PC-3 (cell line): Measurements from ENCODE around the gene FAM25G. TPM values are rescaled to one million over a fixed set of nuclear protein-coding genes. Genes with fewer than 3 reads are reported as not detected.

Experiments used
- ATAC-seq: fragments of 200-7000 bp; cut with Tn5 transposase; 2 replicates; pipeline ENCODE4 v1.9.1; 2020; ENCODE audit warnings: mild to moderate bottlenecking, moderate library complexity
- BruUV-seq: library from RNA; stranded (reverse); fragments of 400-500 nt; replicated peaks from 2 replicates; lab custom pipeline; 2021; lab: Mats Ljungman, UMichigan
- CTCF ChIA-PET: fragments of 300-600 bp; sonication (Branson Sonifier 250); formaldehyde crosslinking; loops from one replicate; lab custom pipeline; 2022; ENCODE audit warnings: antibody characterized with exemption; lab: Charles Lee
- POLR2A ChIA-PET: fragments of 300-600 bp; sonication (Branson Sonifier 250); formaldehyde crosslinking; loops from one replicate; lab custom pipeline; 2022; ENCODE audit warnings: antibody characterized with exemption; ENCODE audit not compliant: unreplicated experiment; lab: Charles Lee
- DNase-seq: peaks from one replicate; pipeline ENCODE4 v3.0.0-alpha.2; 2015
- H2AFZ ChIP-seq: fragments of 300-600 bp; sonication (generic); 2 replicates; pipeline ENCODE4 v1.6.0; 2016; ENCODE audit warnings: antibody characterized with exemption, low read length
- H3F3A ChIP-seq: fragments of 300-600 bp; sonication (generic); one replicate; pipeline ENCODE4 v1.6.0; 2017; ENCODE audit warnings: antibody characterized with exemption, low read length, control low read depth, mild to moderate bottlenecking; ENCODE audit not compliant: unreplicated experiment
- H3K27ac ChIP-seq: fragments of 300-600 bp; sonication (generic); 2 replicates; pipeline ENCODE4 v1.5.1; 2016; ENCODE audit warnings: mild to moderate bottlenecking, low read length
- H3K27me3 ChIP-seq: fragments of 300-600 bp; sonication (generic); 2 replicates; pipeline ENCODE4 v1.6.1; 2016; ENCODE audit warnings: low read length, mixed read lengths
- H3K36me3 ChIP-seq: fragments of 300-600 bp; sonication (generic); 2 replicates; pipeline ENCODE4 v1.6.1; 2016; ENCODE audit warnings: low read depth, mixed run types, low read length, mixed read lengths
- H3K4me1 ChIP-seq: fragments of 300-600 bp; sonication (generic); 2 replicates; pipeline ENCODE4 v1.5.1; 2016; ENCODE audit warnings: low read length; ENCODE audit not compliant: insufficient read depth
- H3K4me2 ChIP-seq: fragments of 300-600 bp; sonication (generic); 2 replicates; pipeline ENCODE4 v1.6.0; 2016; ENCODE audit warnings: low read length
- H3K4me3 ChIP-seq: fragments of 300-600 bp; sonication (generic); 2 replicates; pipeline ENCODE4 v1.5.1; 2016; ENCODE audit warnings: mild to moderate bottlenecking, low read length, mixed read lengths
- H3K79me2 ChIP-seq: fragments of 300-600 bp; sonication (generic); 2 replicates; pipeline ENCODE4 v1.6.1; 2017; ENCODE audit warnings: low read length, mixed read lengths
- H3K9ac ChIP-seq: fragments of 300-600 bp; sonication (generic); 2 replicates; pipeline ENCODE4 v1.6.0; 2016; ENCODE audit warnings: mild to moderate bottlenecking, low read length
- H3K9me2 ChIP-seq: fragments of 300-600 bp; sonication (generic); replicated peaks from 2 replicates; pipeline ENCODE4 v1.6.1; 2016; ENCODE audit warnings: mixed run types, low read length, mixed read lengths
- H3K9me3 ChIP-seq: fragments of 300-600 bp; sonication (generic); 2 replicates; pipeline ENCODE4 v1.6.1; 2016; ENCODE audit warnings: low read length, mixed read lengths
- H4K20me1 ChIP-seq: fragments of 300-600 bp; sonication (generic); 2 replicates; pipeline ENCODE4 v1.6.1; 2016; ENCODE audit warnings: low read length, mixed read lengths
- CTCF ChIP-seq: fragments of 300-600 bp; sonication (generic); conservative IDR thresholded peaks from 2 replicates; pipeline ENCODE4 v1.5.1; 2017; ENCODE audit warnings: antibody characterized with exemption, low read depth, mild to moderate bottlenecking, low read length
- EZH2 ChIP-seq: fragments of 300-600 bp; sonication (generic); IDR thresholded peaks from one replicate; pipeline ENCODE4 v1.6.1; 2017; ENCODE audit warnings: antibody characterized with exemption, mild to moderate bottlenecking, low read length; ENCODE audit not compliant: unreplicated experiment
- EZH2phosphoT487 ChIP-seq: fragments of 300-600 bp; sonication (generic); IDR thresholded peaks from 2 replicates; pipeline ENCODE4 v1.6.1; 2018; ENCODE audit warnings: mild to moderate bottlenecking, antibody characterized with exemption, low read length, borderline replicate concordance
- intact Hi-C: fragments of 100-400 bp; cut with micrococcal nuclease; formaldehyde crosslinking; loops from 2 replicates; pipeline ENCODE4 v1.9.0; 2023
- total RNA-seq: library from RNA; depleted of rRNA; stranded (reverse); fragments of >200 nt; gene quantifications from 2 replicates; pipeline ENCODE4 v1.2.3, GENCODE V29; 2014

Gene FAM25G
- total RNA-seq, 1 experiment from 2014 or later = not detected

DNA sequence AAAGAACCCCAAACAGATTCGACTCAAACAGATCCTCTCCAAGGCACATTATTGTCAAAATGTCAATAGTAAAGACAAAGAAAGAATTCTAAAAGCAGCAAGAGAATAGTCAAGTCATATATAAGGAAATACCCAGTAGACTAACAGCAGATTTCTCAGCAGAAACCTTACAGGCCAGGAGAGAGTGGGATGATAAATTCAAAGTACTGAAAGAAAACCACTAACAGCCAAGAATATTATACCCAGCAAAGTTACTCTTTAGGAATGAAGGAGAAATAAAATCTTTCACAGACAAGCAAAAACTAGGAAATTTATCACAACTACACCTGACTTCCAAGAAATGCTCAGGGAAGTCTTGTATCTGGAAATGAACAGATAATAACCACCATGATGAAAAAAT is 45.8 kb downstream of the FAM25G start:
- H3K4me1 ChIP-seq = no peaks in the 10 kb centered on the region
- H3K36me3 ChIP-seq = no peaks in the 10 kb centered on the region
- no peaks in the 10 kb centered on the region for H3K79me2 ChIP-seq
- no peak for DNase-seq
- ChIA-PET POLR2A (no interaction called here), CTCF (no interaction called here)
- H3K27ac ChIP-seq = no peak overlapping the region
- intact Hi-C loops = no loop called here
- no peaks in the 10 kb centered on the region for H3K9me2 ChIP-seq
- no peaks in the 10 kb centered on the region for H3F3A ChIP-seq
- no peak for ATAC-seq
- TF ChIP-seq EZH2 = no peak
- TF ChIP-seq EZH2phosphoT487 = no peak
- no peak for TF ChIP-seq CTCF
- no peaks in the 10 kb centered on the region for H4K20me1 ChIP-seq
- H3K4me3 ChIP-seq = no peak overlapping the region
- no peak overlapping the region for H2AFZ ChIP-seq
- no TSS peak for BruUV-seq
- no peak overlapping the region for H3K9ac ChIP-seq
- no peak overlapping the region for H3K4me2 ChIP-seq
- no peaks in the 10 kb centered on the region for H3K9me3 ChIP-seq
- H3K27me3 ChIP-seq = no peaks in the 10 kb centered on the region

DNA sequence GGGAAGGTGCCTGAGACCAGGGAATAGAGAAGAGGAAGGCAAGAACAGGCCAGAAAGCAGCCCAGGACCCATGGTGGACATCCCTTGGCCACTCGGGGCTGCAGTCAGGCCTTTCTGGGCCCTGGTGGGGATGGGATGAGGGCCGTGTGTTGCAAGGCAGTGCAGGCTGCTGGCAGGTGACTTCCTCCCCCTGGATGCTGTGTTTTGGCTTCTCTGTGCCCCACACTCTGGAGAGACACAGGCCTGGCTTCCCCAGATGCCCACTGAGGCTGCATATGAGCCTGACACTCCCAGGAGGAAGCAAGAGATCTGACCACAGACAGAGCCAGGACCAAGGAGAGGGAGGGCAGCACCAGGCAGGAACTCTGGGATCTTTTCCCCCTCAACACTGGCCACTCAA is 47.5 kb downstream of the FAM25G start:
- no peak overlapping the region for H3K4me2 ChIP-seq
- POLR2A ChIA-PET = no interaction called here
- H3K27me3 ChIP-seq = no peaks in the 10 kb centered on the region
- ATAC-seq = no peak
- H3K79me2 ChIP-seq = no peaks in the 10 kb centered on the region
- DNase-seq = no peak
- no peaks in the 10 kb centered on the region for H3F3A ChIP-seq
- CTCF ChIA-PET = no interaction called here
- no peak overlapping the region for H3K4me3 ChIP-seq
- H3K36me3 ChIP-seq = no peaks in the 10 kb centered on the region
- no peaks in the 10 kb centered on the region for H3K4me1 ChIP-seq
- no peak overlapping the region for H3K9ac ChIP-seq
- H3K9me3 ChIP-seq = no peaks in the 10 kb centered on the region
- H3K9me2 ChIP-seq = no peaks in the 10 kb centered on the region
- H2AFZ ChIP-seq = no peak overlapping the region
- no peak overlapping the region for H3K27ac ChIP-seq
- no peak for TF ChIP-seq CTCF
- intact Hi-C loops = no loop called here
- H4K20me1 ChIP-seq = no peaks in the 10 kb centered on the region
- no TSS peak for BruUV-seq

GRCh38 chr10:47443145-47443544 is 48.4 kb downstream of the FAM25G start:
- BruUV-seq = no TSS peak
- no peaks in the 10 kb centered on the region for H3K79me2 ChIP-seq
- H2AFZ ChIP-seq = no peak overlapping the region
- no peak overlapping the region for H3K27ac ChIP-seq
- ATAC-seq = no peak
- no peaks in the 10 kb centered on the region for H3K27me3 ChIP-seq
- no peaks in the 10 kb centered on the region for H3F3A ChIP-seq
- H3K4me3 ChIP-seq = no peak overlapping the region
- POLR2A ChIA-PET = no interaction called here
- no peaks in the 10 kb centered on the region for H3K9me2 ChIP-seq
- intact Hi-C loops = no loop called here
- no peaks in the 10 kb centered on the region for H3K9me3 ChIP-seq
- TF ChIP-seq EZH2 = no peak
- no peak for TF ChIP-seq CTCF
- no peak for TF ChIP-seq EZH2phosphoT487
- CTCF ChIA-PET = no interaction called here
- H3K36me3 ChIP-seq = no peaks in the 10 kb centered on the region
- no peak overlapping the region for H3K4me2 ChIP-seq
- no peak for DNase-seq
- no peaks in the 10 kb centered on the region for H4K20me1 ChIP-seq
- H3K4me1 ChIP-seq = peaks cover 4% of the 10 kb centered on the region; the same call in 1 of the 2 replicates
- no peak overlapping the region for H3K9ac ChIP-seq
